Activated CD8-positive, alpha-beta T cell treated with anti-CD3 and anti-CD28 coated beads for 36 hours (primary cell): ENCODE results near the gene EPHA6. TPM values are rescaled to one million over a fixed set of nuclear protein-coding genes. Genes with fewer than 3 reads are reported as not detected.

ENCODE experiments used
- ATAC-seq: fragments of 200-7000 bp; cut with Tn5 transposase; one replicate; pipeline ENCODE4 v1.10.0; 2021; ENCODE audit warnings: mild to moderate bottlenecking, moderate library complexity
- CTCF ChIA-PET: fragments of 350-600 bp; sonication (Branson Sonifier 250); formaldehyde crosslinking; loops from one replicate; lab custom pipeline; 2021; ENCODE audit warnings: antibody characterized with exemption; lab: Charles Lee
- POLR2A ChIA-PET: fragments of 350-600 bp; sonication (Branson Sonifier 250); formaldehyde crosslinking; loops from one replicate; lab custom pipeline; 2021; ENCODE audit warnings: antibody characterized with exemption; lab: Charles Lee
- DNase-seq: peaks from one replicate; pipeline ENCODE4 v3.0.0-alpha.2; 2020
- H3K27ac Mint-ChIP-seq: one replicate; pipeline ENCODE4 v1.8.0; 2021; ENCODE audit warnings: mild to moderate bottlenecking, mixed read lengths
- H3K27me3 Mint-ChIP-seq: one replicate; pipeline ENCODE4 v1.8.0; 2021; ENCODE audit warnings: mixed read lengths
- H3K36me3 Mint-ChIP-seq: one replicate; pipeline ENCODE4 v1.8.0; 2021; ENCODE audit warnings: low read depth, mixed read lengths
- H3K4me1 Mint-ChIP-seq: one replicate; pipeline ENCODE4 v1.8.0; 2021; ENCODE audit warnings: low read depth, mixed read lengths
- H3K4me3 Mint-ChIP-seq: one replicate; pipeline ENCODE4 v1.8.0; 2021; ENCODE audit warnings: mild to moderate bottlenecking, moderate library complexity, mixed read lengths
- H3K9me3 Mint-ChIP-seq: one replicate; pipeline ENCODE4 v1.8.0; 2021; ENCODE audit warnings: mixed read lengths
- intact Hi-C: fragments of 100-400 bp; cut with micrococcal nuclease; formaldehyde crosslinking; loops from one replicate; pipeline ENCODE4 v1.10.0; 2022
- total RNA-seq, 2 experiments: library from RNA; stranded (reverse); gene quantifications; one replicate each; pipeline ENCODE4 v1.2.3, GENCODE V29; 2021
- TF ChIP-seq, protein P1 (sequence below): fragments of 200-600 bp; IDR thresholded peaks from one replicate; pipeline ENCODE4 v1.8.0; 2022; ENCODE audit warnings: antibody characterized with exemption, mild to moderate bottlenecking

EPHA6 gene
- total RNA-seq, 2 experiments from 2014 or later, result not detected

DNA sequence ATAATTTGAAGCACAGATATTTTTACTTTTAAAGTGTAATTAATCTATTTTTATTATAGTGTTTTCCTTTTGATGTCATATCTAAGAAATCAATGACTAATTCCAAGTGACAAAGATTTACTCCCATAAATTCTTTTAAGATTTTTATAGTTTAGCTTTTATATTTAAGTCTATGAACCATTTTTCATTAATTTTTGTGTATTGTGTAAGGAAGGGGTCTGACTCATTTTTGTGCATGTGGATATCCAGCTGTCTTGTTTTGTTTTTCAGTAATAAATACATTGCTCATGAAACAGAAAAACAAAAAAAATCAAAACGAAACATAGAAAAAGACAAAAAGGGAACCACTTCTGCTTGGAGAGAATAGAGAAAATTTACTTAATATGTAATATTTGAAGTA, 145.1 kb downstream of the EPHA6 start:
- H3K4me3 Mint-ChIP-seq, result no peak overlapping the region
- DNase-seq (no peak), ATAC-seq (no peak)
- TF ChIP-seq, protein P1, sequence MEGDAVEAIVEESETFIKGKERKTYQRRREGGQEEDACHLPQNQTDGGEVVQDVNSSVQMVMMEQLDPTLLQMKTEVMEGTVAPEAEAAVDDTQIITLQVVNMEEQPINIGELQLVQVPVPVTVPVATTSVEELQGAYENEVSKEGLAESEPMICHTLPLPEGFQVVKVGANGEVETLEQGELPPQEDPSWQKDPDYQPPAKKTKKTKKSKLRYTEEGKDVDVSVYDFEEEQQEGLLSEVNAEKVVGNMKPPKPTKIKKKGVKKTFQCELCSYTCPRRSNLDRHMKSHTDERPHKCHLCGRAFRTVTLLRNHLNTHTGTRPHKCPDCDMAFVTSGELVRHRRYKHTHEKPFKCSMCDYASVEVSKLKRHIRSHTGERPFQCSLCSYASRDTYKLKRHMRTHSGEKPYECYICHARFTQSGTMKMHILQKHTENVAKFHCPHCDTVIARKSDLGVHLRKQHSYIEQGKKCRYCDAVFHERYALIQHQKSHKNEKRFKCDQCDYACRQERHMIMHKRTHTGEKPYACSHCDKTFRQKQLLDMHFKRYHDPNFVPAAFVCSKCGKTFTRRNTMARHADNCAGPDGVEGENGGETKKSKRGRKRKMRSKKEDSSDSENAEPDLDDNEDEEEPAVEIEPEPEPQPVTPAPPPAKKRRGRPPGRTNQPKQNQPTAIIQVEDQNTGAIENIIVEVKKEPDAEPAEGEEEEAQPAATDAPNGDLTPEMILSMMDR, result no peak
- no peaks in the 10 kb centered on the region for H3K27me3 Mint-ChIP-seq
- no peaks in the 10 kb centered on the region for H3K4me1 Mint-ChIP-seq
- no peaks in the 10 kb centered on the region for H3K36me3 Mint-ChIP-seq
- ChIA-PET POLR2A (no interaction called here), CTCF (no interaction called here)
- no peak overlapping the region for H3K27ac Mint-ChIP-seq
- intact Hi-C loops, result no loop called here
- H3K9me3 Mint-ChIP-seq, result peaks cover 2% of the 10 kb centered on the region

DNA sequence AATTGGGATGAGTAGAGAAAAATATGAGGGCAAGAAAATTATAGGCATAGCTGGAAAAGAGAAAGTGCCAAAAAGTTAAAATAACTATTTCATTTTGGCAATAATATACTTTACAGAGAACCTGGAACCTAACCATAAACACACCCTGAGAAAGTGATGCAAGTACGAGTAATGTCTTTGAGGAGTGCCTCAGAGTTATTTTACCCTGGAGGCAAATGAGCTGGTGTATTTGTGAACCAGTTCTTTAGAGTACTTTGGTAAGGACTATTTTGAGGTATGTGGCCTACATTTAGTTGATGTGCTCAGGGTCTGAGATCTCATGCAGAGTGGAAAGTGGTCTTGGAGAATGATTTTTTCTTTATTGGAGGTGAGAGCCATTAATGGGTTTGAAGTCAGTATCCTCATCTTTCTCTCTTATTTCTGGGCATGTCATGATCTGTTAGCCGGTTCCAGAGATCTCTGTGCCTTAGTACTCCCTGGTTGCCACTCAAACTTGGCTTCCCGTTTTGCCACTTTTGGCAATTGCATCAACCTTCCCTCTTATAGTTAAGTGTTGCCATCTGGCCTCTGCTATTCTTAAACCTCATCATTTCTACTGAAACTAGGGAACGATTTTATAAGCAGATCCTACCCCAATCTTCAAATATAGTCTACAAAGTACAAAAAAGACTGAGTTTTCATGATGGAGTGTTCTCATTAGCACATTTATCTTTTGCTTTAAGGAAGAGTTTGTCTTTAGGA, 145.7 kb downstream of the EPHA6 start:
- H3K4me3 Mint-ChIP-seq, result no peak overlapping the region
- intact Hi-C loops, result no loop called here
- ATAC-seq, result no peak
- POLR2A ChIA-PET, result no interaction called here
- CTCF ChIA-PET, result no interaction called here
- peaks cover 2% of the 10 kb centered on the region for H3K9me3 Mint-ChIP-seq
- H3K36me3 Mint-ChIP-seq, result no peaks in the 10 kb centered on the region
- H3K27ac Mint-ChIP-seq, result no peak overlapping the region
- no peaks in the 10 kb centered on the region for H3K27me3 Mint-ChIP-seq
- no peak for DNase-seq
- TF ChIP-seq, protein P1, result no peak
- no peaks in the 10 kb centered on the region for H3K4me1 Mint-ChIP-seq

DNA sequence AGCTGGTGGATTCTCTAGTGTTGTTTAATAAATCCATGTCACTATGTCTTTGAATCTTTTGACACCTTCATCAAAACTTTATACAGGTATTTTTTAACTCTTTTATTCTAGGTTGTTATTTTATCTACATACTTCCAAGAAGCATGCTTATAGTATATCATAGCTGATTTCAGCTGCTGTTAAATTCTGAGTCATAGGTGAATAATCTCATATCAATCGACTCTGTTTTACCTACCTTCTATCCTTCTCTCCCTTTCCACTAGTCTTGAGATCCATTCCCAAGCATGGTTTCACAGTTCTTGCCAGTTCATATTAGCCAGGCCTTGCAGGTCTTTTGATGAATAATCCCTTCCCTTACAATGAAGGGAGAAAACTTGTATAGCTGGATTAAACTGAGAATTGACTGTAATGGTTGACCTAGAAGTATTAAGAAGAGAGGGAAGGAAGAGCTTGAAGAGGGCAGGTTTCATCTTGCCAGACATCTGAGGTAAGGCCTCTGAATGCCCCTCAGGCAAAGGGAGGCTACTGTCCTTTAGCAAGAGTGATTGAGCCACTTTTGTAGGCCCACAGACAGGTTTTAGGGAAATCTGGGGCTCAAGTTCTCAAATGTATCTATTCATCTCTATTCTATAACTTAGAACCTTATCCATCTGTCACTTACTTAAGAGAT, 146.4 kb downstream of the EPHA6 start:
- TF ChIP-seq, protein P1, result no peak
- intact Hi-C loops, result no loop called here
- no peak for DNase-seq
- no peaks in the 10 kb centered on the region for H3K36me3 Mint-ChIP-seq
- ATAC-seq, result no peak
- CTCF ChIA-PET, result no interaction called here
- H3K27ac Mint-ChIP-seq, result no peak overlapping the region
- no peaks in the 10 kb centered on the region for H3K4me1 Mint-ChIP-seq
- no peaks in the 10 kb centered on the region for H3K27me3 Mint-ChIP-seq
- H3K4me3 Mint-ChIP-seq, result no peak overlapping the region
- H3K9me3 Mint-ChIP-seq, result peaks cover 2% of the 10 kb centered on the region
- POLR2A ChIA-PET, result no interaction called here

DNA sequence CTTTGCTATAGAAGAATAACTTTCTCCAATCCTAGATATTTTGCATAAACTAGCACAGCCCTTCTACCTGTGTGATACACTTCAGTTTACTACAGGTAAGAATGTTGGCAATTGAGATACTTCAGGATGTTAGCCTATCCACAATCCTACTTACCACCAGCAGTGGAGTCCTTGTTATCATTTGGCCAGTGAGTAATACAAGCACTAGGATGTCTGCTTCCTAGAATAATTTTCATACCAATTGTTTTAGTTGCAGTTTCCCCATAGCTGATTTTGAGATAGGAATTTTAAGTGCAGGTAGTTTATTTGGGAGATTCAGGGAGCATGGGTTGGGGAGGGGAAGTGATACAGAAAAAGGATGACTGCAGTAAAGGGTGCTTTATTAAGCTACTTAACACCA, 147.2 kb downstream of the EPHA6 start:
- POLR2A ChIA-PET, result no interaction called here
- Mint-ChIP-seq H3K27me3 (no peaks in the 10 kb centered on the region), H3K27ac (no peak overlapping the region), H3K36me3 (no peaks in the 10 kb centered on the region), H3K9me3 (peaks cover 2% of the 10 kb centered on the region), H3K4me3 (no peak overlapping the region), H3K4me1 (no peaks in the 10 kb centered on the region)
- ATAC-seq, result no peak
- DNase-seq, result no peak
- TF ChIP-seq, protein P1, result no peak
- CTCF ChIA-PET, result no interaction called here
- intact Hi-C loops, result no loop called here

DNA sequence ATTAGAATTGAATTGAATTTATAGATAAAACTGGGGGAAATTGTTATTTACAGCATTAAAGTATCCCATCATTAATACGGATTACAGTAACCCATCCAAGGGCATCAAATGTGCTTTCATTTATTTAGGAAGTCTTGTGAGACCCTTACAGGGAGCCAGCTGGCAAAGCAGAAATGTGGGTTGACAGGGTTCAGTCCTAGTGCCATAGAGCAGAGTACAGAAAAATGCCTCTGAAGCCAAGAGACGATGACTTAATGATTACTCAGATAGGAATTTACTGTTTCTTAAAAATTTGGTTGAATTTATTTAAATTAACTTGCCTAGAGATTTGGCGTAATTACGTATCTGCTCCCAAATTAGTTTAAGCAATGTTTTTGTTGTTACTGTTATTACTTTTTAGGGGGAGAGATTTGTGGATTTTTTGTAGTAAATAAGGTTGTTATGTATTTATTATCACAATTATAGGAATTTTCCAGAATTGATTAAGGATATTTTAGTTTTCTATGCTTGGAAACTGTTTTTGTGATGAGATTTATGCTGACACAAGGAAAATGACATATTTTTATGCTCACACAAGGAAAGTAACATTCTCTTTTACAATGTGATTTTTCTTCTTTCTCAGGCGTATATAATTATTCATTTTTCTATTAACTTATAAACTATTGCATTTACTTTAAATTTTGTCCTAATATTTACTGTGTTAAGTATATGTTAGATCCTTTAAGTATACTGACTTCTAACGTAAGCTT, 152.0 kb downstream of the EPHA6 start:
- TF ChIP-seq, protein P1, result no peak
- DNase-seq (no peak), ATAC-seq (no peak)
- no peaks in the 10 kb centered on the region for H3K4me1 Mint-ChIP-seq
- ChIA-PET POLR2A (no interaction called here), CTCF (no interaction called here)
- intact Hi-C loops, result no loop called here
- H3K27me3 Mint-ChIP-seq, result no peaks in the 10 kb centered on the region
- H3K36me3 Mint-ChIP-seq, result no peaks in the 10 kb centered on the region
- H3K27ac Mint-ChIP-seq, result no peak overlapping the region
- no peak overlapping the region for H3K4me3 Mint-ChIP-seq
- no peaks in the 10 kb centered on the region for H3K9me3 Mint-ChIP-seq
